HepG2 (cell line): ENCODE measurements around the gene LAMC3. TPM values are rescaled to one million over a fixed set of nuclear protein-coding genes. Genes with fewer than 3 reads are reported as not detected.

Experiments used
- ATAC-seq: fragments of 200-7000 bp; cut with Tn5 transposase; 3 replicates; pipeline ENCODE4 v1.9.1; 2020; ENCODE audit warnings: mild to moderate bottlenecking, moderate library complexity
- BruUV-seq: library from RNA; stranded (reverse); fragments of 400-500 nt; replicated peaks from 2 replicates; lab custom pipeline; 2021; lab: Mats Ljungman, UMichigan
- CTCF ChIA-PET: fragments of 300-600 bp; formaldehyde crosslinking; extraction: SDS; loops from one replicate; lab custom pipeline; 2021; ENCODE audit warnings: low total read pairs, inconsistent platforms, low intra/inter-chr PET ratio; lab: Yijun Ruan, JAX
- POLR2A ChIA-PET: fragments of 350-600 bp; sonication (Branson Sonifier 250); formaldehyde crosslinking; loops from one replicate; lab custom pipeline; 2020; ENCODE audit warnings: antibody characterized with exemption, inconsistent platforms; lab: Yijun Ruan, JAX
- DNase-seq: peaks from one replicate; pipeline ENCODE4 v3.0.0-alpha.2; 2015; ENCODE audit warnings: low spot score
- FAIRE-seq: peaks from 3 replicates; lab custom pipeline; 2011; peaks lifted over from hg19 to GRCh38; lab: Jason Lieb, UNC
- H2AFZ ChIP-seq: one replicate; pipeline ENCODE4 v1.6.1; 2011; ENCODE audit warnings: low read length, inconsistent platforms
- H3K27ac ChIP-seq: fragments of 300-600 bp; 3 replicates; pipeline ENCODE4 v1.8.0; 2011; ENCODE audit warnings: mixed run types, mild to moderate bottlenecking, mixed read lengths, low read length, inconsistent platforms; ENCODE audit not compliant: insufficient read depth; ENCODE audit errors: extremely low read length
- H3K27me3 ChIP-seq, 2 experiments: fragments of 200-600 bp in 1 of 2; 2 replicates in 1 of 2; 3 replicates in 1 of 2; pipeline versions ENCODE4 v1.6.0 to v1.8.0; 2011; ENCODE audit warnings: low read length in 2 of 2, mild to moderate bottlenecking in 2 of 2, moderate library complexity in 2 of 2, inconsistent platforms in 1 of 2; ENCODE audit not compliant: insufficient read depth in 2 of 2, control insufficient read depth in 1 of 2
- H3K36me3 ChIP-seq, 2 experiments: fragments of 200-600 bp in 1 of 2; replicated peaks in 1 of 2; 2 replicates in 1 of 2; 3 replicates in 1 of 2; pipeline versions ENCODE4 v1.5.1 to v1.8.0; 2011; ENCODE audit warnings: low read length in 2 of 2, inconsistent platforms in 1 of 2; ENCODE audit not compliant: insufficient read depth in 2 of 2, control insufficient read depth in 1 of 2
- H3K4me1 ChIP-seq: 2 replicates; pipeline ENCODE4 v1.5.1; 2012; ENCODE audit warnings: low read length, inconsistent platforms; ENCODE audit not compliant: insufficient read depth
- H3K4me2 ChIP-seq: 2 replicates; pipeline ENCODE4 v1.6.0; 2011; ENCODE audit warnings: low read depth, low read length, inconsistent platforms
- H3K4me3 ChIP-seq, 3 experiments: fragments of 200-600 bp in 1 of 3; sonication (generic), shearing (Covaris generic) in 1 of 3; replicated peaks in 1 of 3; 2 replicates each; pipeline ENCODE4 v1.5.1; 2011 to 2016; ENCODE audit warnings: low read length in 3 of 3, inconsistent platforms in 2 of 3, low read depth in 2 of 3, mild to moderate bottlenecking in 2 of 3, control low read depth in 1 of 3, mixed read lengths in 1 of 3; ENCODE audit not compliant: insufficient read depth in 1 of 3
- H3K79me2 ChIP-seq: one replicate; pipeline ENCODE4 v1.6.1; 2011; ENCODE audit warnings: low read length, inconsistent platforms; ENCODE audit not compliant: insufficient read depth
- H3K9ac ChIP-seq: 2 replicates; pipeline ENCODE4 v1.6.0; 2011; ENCODE audit warnings: mild to moderate bottlenecking, low read depth, low read length, inconsistent platforms; ENCODE audit not compliant: insufficient read depth
- H3K9me3 ChIP-seq: 2 replicates; pipeline ENCODE4 v1.5.1; 2012; ENCODE audit warnings: mild to moderate bottlenecking, low read length
- H4K20me1 ChIP-seq: 2 replicates; pipeline ENCODE4 v1.6.0; 2011; ENCODE audit warnings: inconsistent platforms, mild to moderate bottlenecking, low read length, moderate library complexity; ENCODE audit not compliant: insufficient read depth
- ELF1 ChIP-seq: sonication (generic); formaldehyde crosslinking; IDR thresholded peaks from 2 replicates; pipeline ENCODE4 v1.4.0; 2020; ENCODE audit warnings: missing genetic modification reagents
- FOSL2 ChIP-seq: sonication (generic); formaldehyde crosslinking; IDR thresholded peaks from 2 replicates; pipeline ENCODE4 v1.4.0; 2020; ENCODE audit warnings: missing genetic modification reagents
- GATAD2A ChIP-seq: IDR thresholded peaks from 2 replicates; pipeline ENCODE4 v1.6.1; 2016
- GPN1 ChIP-seq: sonication (generic); formaldehyde crosslinking; IDR thresholded peaks from 2 replicates; pipeline ENCODE4 v1.5.1; 2020; ENCODE audit warnings: missing genetic modification reagents, borderline replicate concordance
- KDM6A ChIP-seq: IDR thresholded peaks from 2 replicates; pipeline ENCODE4 v1.6.1; 2016; ENCODE audit warnings: low read depth
- MXI1 ChIP-seq: IDR thresholded peaks from 3 replicates; pipeline ENCODE4 v1.6.1; 2012; ENCODE audit warnings: low read depth, low read length, inconsistent platforms, borderline replicate concordance
- PAX8 ChIP-seq: sonication (generic); formaldehyde crosslinking; IDR thresholded peaks from 2 replicates; pipeline ENCODE4 v1.8.0; 2022; ENCODE audit warnings: mild to moderate bottlenecking, missing genetic modification reagents, borderline replicate concordance
- RAD51 ChIP-seq: fragments of 450-650 bp; IDR thresholded peaks from 2 replicates; pipeline ENCODE4 v1.6.1; 2016; ENCODE audit warnings: borderline replicate concordance
- SAP130 ChIP-seq: IDR thresholded peaks from 2 replicates; pipeline ENCODE4 v1.6.1; 2016; ENCODE audit warnings: low read depth
- TOE1 ChIP-seq: sonication (generic); formaldehyde crosslinking; IDR thresholded peaks from 2 replicates; pipeline ENCODE4 v1.4.0; 2020; ENCODE audit warnings: mild to moderate bottlenecking, missing genetic modification reagents
- YY1 ChIP-seq: IDR thresholded peaks from 2 replicates; pipeline ENCODE4 v1.6.1; 2011; ENCODE audit warnings: low read length, low read depth, moderate library complexity, mild to moderate bottlenecking; ENCODE audit not compliant: insufficient read depth, insufficient replicate concordance
- ZNF20 ChIP-seq: sonication (generic); formaldehyde crosslinking; IDR thresholded peaks from 2 replicates; pipeline ENCODE4 v1.4.0; 2020; ENCODE audit warnings: mild to moderate bottlenecking, moderate library complexity, missing genetic modification reagents
- ZNF24 ChIP-seq: fragments of 450-650 bp; IDR thresholded peaks from 2 replicates; pipeline ENCODE4 v1.6.1; 2017; ENCODE audit warnings: antibody characterized with exemption, mild to moderate bottlenecking
- ZNF501 ChIP-seq: sonication (generic); formaldehyde crosslinking; IDR thresholded peaks from 2 replicates; pipeline ENCODE4 v1.5.1; 2020; ENCODE audit warnings: mild to moderate bottlenecking, moderate library complexity, missing genetic modification reagents
- ZNF629 ChIP-seq: sonication (generic); formaldehyde crosslinking; conservative IDR thresholded peaks from 2 replicates; pipeline ENCODE4 v1.5.0; 2020; ENCODE audit warnings: missing genetic modification reagents
- ZNF713 ChIP-seq: sonication (generic); formaldehyde crosslinking; IDR thresholded peaks from 2 replicates; pipeline ENCODE4 v1.4.0; 2020; ENCODE audit warnings: mild to moderate bottlenecking, missing genetic modification reagents
- WGBS: methylation state at CpG from one replicate; pipeline ENCODE4 v1.1.6; 2017; ENCODE audit warnings: low lambda C conversion rate; 5-methylcytosine and 5-hydroxymethylcytosine counted together
- in situ Hi-C: cut with HindIII; loops from 2 replicates; pipeline ENCODE4 v1.10.0; 2017; ENCODE audit warnings: low pct_unique_long_range_greater_than_20kb; ENCODE audit not compliant: extremely low pct_ligation_motif_present
- intact Hi-C: fragments of 100-400 bp; cut with micrococcal nuclease; formaldehyde crosslinking; loops from one replicate; pipeline ENCODE4 v1.10.0; 2022; ENCODE audit not compliant: unreplicated experiment
- polyA plus RNA-seq, 8 experiments: library from polyadenylated mRNA; depleted of rRNA in 3 of 8; stranded (reverse) in 7 of 8; unstranded in 1 of 8; fragments of >200 nt; fragmentation: Illumina TruSeq in 4 of 8; extraction: Trizol in 4 of 8; gene quantifications; 2 replicates each; pipeline versions ENCODE4 v1.2.1 to v1.2.3, GENCODE V29; 2011 to 2016; ENCODE audit warnings: low read depth in 4 of 8, missing spikeins in 1 of 8, mixed read lengths in 1 of 8; ENCODE audit not compliant: insufficient read depth in 1 of 8
- total RNA-seq, 5 experiments: library from RNA; depleted of rRNA; stranded (reverse); fragments of >200 nt; fragmentation: Illumina TruSeq; extraction: Trizol; gene quantifications; 2 replicates each; pipeline ENCODE4 v1.2.3, GENCODE V29; 2016; ENCODE audit warnings: low read depth in 1 of 5
- TF ChIP-seq, protein P1 (sequence below): sonication (generic); formaldehyde crosslinking; IDR thresholded peaks from 2 replicates; pipeline ENCODE4 v1.9.0; 2021; ENCODE audit warnings: mild to moderate bottlenecking, missing genetic modification reagents

The LAMC3 gene
- total and polyA plus RNA-seq, 2 of the 13 experiments (the other 11 are each of a cell fraction or from before 2014, with no cell fraction given): 0.07 to 0.57 TPM

DNA sequence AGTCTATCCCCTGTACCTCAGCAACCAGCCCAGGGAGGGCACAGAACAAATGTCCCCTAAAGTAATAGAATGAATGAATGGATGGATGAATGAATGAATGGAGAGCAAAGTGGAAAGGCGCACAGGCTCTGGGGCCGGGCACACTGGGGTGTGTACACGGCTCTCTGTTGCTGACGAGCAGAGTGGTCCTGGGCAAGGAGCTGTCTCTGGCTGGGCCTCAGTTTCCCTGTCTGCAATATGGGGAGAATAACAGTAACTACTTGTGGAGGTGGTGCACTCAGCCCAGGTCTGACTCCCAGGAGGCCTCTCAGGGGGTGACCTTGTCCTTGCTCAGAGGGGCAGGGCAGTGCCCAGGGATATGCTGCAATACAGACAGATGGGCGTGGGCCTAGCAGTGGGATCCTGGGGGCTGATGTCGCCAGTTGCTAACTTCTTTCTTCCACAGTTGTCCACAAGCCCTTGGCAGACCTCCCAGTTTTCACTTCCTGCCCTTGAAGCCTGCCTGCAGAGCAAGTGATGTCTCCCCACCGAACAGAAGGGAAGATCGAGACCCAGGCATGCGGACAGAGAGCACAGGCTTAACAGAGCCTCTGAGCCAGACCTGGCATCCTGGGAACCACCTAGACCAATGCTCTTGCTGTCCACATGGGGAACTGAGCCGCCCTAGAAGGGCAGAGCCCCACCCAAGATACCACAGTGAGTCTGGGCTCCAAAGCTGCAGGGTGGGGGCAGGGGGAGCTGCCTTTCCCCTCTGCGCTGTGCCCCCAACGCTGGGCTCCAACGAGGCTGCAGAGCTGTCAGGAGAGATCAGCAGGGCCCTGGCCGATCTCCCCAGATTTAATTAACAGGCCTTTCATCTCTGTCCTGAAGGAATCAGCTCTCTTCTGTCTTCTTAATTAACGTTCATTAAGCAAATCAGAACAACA is 13.6 kb upstream of the LAMC3 start (continued):
- TF ChIP-seq GATAD2A (CRISPR knock-in tag): no peak
- no peak for TF ChIP-seq GPN1 (CRISPR knock-in tag)
- no peak for TF ChIP-seq KDM6A (CRISPR knock-in tag)
- 0 out of 2 replicates have a peak, but pooled peaks have one; percentile 51 for TF ChIP-seq ZNF24
- 0 out of 2 replicates have a peak, but pooled peaks have one; percentile 28 for TF ChIP-seq ZNF629 (CRISPR knock-in tag)
- no peak for TF ChIP-seq ZNF501 (CRISPR knock-in tag)
- TF ChIP-seq SAP130 (CRISPR knock-in tag): no peak
- no peak for TF ChIP-seq ELF1
- TF ChIP-seq YY1: no peak
- TF ChIP-seq ZNF20 (CRISPR knock-in tag): no peak
- TF ChIP-seq PAX8 (CRISPR knock-in tag): no peak
- TF ChIP-seq ZNF713 (CRISPR knock-in tag): no peak
- TF ChIP-seq TOE1: no peak
- no peak for TF ChIP-seq MXI1

DNA sequence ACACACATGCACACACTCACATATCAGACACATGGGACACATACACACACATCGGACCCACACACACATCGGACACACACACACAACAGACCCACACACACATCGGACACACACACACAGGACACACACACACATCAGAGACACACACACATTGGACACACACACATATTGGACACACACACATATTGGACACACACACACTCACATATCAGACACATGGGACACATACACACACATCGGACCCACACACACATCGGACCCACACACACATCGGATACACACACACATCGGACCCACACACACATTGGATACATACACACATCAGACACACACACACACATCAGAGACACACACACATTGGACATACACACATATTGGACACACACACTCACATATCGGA is 12.8 kb upstream of the LAMC3 start:
- Histone ChIP-seq H3K9ac (no peak overlapping the region), H3K36me3 (no peaks in the 10 kb centered on the region), H3K27me3 (peaks cover 15 to 96% of the 10 kb centered on the region in 2 experiments), H2AFZ (no peak overlapping the region), H3K79me2 (no peaks in the 10 kb centered on the region), H3K4me3 (no peak overlapping the region), H3K4me2 (no peak overlapping the region), H3K9me3 (no peaks in the 10 kb centered on the region), H3K4me1 (peaks cover 13% of the 10 kb centered on the region), H3K27ac (no peak overlapping the region), H4K20me1 (no peaks in the 10 kb centered on the region)
- in situ Hi-C loops: loop anchor here (10.0 kb wide), 2 partner anchors 101 to 281 kb away; partner anchors contain the start of gene QRFP
- POLR2A ChIA-PET: no interaction called here
- DNase-seq (no peak), FAIRE-seq (peak; percentile 34), ATAC-seq (no peak)
- no TSS peak for BruUV-seq
- CTCF ChIA-PET: no interaction called here
- WGBS: 70% methylated on average over 8 of the region's 8 CpGs
- intact Hi-C loops: loop anchor here (5.0 kb wide), 1 partner anchor 289 kb away; no protein-coding TSS in a partner anchor
- TF ChIP-seq, protein P1, sequence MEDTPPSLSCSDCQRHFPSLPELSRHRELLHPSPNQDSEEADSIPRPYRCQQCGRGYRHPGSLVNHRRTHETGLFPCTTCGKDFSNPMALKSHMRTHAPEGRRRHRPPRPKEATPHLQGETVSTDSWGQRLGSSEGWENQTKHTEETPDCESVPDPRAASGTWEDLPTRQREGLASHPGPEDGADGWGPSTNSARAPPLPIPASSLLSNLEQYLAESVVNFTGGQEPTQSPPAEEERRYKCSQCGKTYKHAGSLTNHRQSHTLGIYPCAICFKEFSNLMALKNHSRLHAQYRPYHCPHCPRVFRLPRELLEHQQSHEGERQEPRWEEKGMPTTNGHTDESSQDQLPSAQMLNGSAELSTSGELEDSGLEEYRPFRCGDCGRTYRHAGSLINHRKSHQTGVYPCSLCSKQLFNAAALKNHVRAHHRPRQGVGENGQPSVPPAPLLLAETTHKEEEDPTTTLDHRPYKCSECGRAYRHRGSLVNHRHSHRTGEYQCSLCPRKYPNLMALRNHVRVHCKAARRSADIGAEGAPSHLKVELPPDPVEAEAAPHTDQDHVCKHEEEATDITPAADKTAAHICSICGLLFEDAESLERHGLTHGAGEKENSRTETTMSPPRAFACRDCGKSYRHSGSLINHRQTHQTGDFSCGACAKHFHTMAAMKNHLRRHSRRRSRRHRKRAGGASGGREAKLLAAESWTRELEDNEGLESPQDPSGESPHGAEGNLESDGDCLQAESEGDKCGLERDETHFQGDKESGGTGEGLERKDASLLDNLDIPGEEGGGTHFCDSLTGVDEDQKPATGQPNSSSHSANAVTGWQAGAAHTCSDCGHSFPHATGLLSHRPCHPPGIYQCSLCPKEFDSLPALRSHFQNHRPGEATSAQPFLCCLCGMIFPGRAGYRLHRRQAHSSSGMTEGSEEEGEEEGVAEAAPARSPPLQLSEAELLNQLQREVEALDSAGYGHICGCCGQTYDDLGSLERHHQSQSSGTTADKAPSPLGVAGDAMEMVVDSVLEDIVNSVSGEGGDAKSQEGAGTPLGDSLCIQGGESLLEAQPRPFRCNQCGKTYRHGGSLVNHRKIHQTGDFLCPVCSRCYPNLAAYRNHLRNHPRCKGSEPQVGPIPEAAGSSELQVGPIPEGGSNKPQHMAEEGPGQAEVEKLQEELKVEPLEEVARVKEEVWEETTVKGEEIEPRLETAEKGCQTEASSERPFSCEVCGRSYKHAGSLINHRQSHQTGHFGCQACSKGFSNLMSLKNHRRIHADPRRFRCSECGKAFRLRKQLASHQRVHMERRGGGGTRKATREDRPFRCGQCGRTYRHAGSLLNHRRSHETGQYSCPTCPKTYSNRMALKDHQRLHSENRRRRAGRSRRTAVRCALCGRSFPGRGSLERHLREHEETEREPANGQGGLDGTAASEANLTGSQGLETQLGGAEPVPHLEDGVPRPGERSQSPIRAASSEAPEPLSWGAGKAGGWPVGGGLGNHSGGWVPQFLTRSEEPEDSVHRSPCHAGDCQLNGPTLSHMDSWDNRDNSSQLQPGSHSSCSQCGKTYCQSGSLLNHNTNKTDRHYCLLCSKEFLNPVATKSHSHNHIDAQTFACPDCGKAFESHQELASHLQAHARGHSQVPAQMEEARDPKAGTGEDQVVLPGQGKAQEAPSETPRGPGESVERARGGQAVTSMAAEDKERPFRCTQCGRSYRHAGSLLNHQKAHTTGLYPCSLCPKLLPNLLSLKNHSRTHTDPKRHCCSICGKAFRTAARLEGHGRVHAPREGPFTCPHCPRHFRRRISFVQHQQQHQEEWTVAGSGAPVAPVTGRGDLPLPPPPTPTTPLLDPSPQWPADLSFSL (CRISPR knock-in tag): peak; percentile 86; the same call in 1 of the 2 replicates
- no peak for TF ChIP-seq FOSL2 (CRISPR knock-in tag)
- TF ChIP-seq RAD51: 0 out of 2 replicates have a peak, but pooled peaks have one; percentile 7
